DND-41 (cell line): ENCODE data around the gene MSGN1.

ENCODE experiments used
- ATAC-seq: fragments of 200-7000 bp; cut with Tn5 transposase; 3 replicates; pipeline ENCODE4 v1.9.1; 2021; ENCODE audit warnings: low read depth; ENCODE audit not compliant: insufficient read depth
- DNase-seq: peaks from one replicate; pipeline ENCODE4 v3.0.0-alpha.2; 2020
- H2AFZ ChIP-seq: 2 replicates; pipeline ENCODE4 v1.6.0; 2012; ENCODE audit warnings: low read depth, low read length
- H3K27ac ChIP-seq: 2 replicates; pipeline ENCODE4 v1.5.1; 2012; ENCODE audit warnings: low read length, inconsistent platforms
- H3K27me3 ChIP-seq: fragments of 200-600 bp; sonication (generic); 2 replicates; pipeline ENCODE4 v1.6.0; 2012; ENCODE audit warnings: low read length, mild to moderate bottlenecking, inconsistent platforms; ENCODE audit not compliant: insufficient read depth, poor library complexity
- H3K36me3 ChIP-seq: 2 replicates; pipeline ENCODE4 v1.5.1; 2012; ENCODE audit warnings: low read length, inconsistent platforms; ENCODE audit not compliant: insufficient read depth
- H3K4me1 ChIP-seq: 2 replicates; pipeline ENCODE4 v1.5.1; 2012; ENCODE audit warnings: mild to moderate bottlenecking, low read length; ENCODE audit not compliant: insufficient read depth
- H3K4me2 ChIP-seq: 2 replicates; pipeline ENCODE4 v1.6.0; 2012; ENCODE audit warnings: mild to moderate bottlenecking, moderate library complexity, low read length, inconsistent platforms; ENCODE audit not compliant: insufficient read depth
- H3K4me3 ChIP-seq, 2 experiments: fragments of 200-600 bp in 1 of 2; shearing (Covaris generic) in 1 of 2; 2 replicates each; pipeline ENCODE4 v1.5.1; 2012 to 2016; ENCODE audit warnings: inconsistent platforms in 2 of 2, low read length in 2 of 2, mild to moderate bottlenecking in 2 of 2, low read depth in 1 of 2, moderate library complexity in 1 of 2
- H3K79me2 ChIP-seq: 2 replicates; pipeline ENCODE4 v1.6.0; 2012; ENCODE audit warnings: low read length, inconsistent platforms; ENCODE audit not compliant: insufficient read depth
- H3K9ac ChIP-seq: 2 replicates; pipeline ENCODE4 v1.6.0; 2012; ENCODE audit warnings: low read depth, mild to moderate bottlenecking, inconsistent platforms, low read length, moderate library complexity
- H3K9me3 ChIP-seq: 2 replicates; pipeline ENCODE4 v1.5.1; 2012; ENCODE audit warnings: low read length, moderate library complexity, mild to moderate bottlenecking, inconsistent platforms; ENCODE audit not compliant: insufficient read depth, severe bottlenecking
- H4K20me1 ChIP-seq: 2 replicates; pipeline ENCODE4 v1.6.0; 2012; ENCODE audit warnings: low read length; ENCODE audit not compliant: insufficient read depth
- EZH2 ChIP-seq: IDR thresholded peaks from 3 replicates; pipeline ENCODE4 v1.6.1; 2012; ENCODE audit warnings: borderline replicate concordance, low read depth, mild to moderate bottlenecking, moderate library complexity, low read length, inconsistent platforms; ENCODE audit not compliant: severe bottlenecking
- TF ChIP-seq, protein P1 (sequence below): IDR thresholded peaks from 2 replicates; pipeline ENCODE4 v1.5.1; 2012; ENCODE audit warnings: borderline replicate concordance, low read length, moderate library complexity, mild to moderate bottlenecking; ENCODE audit not compliant: poor library complexity, severe bottlenecking; ENCODE audit errors: extremely low read depth

Gene MSGN1

DNA sequence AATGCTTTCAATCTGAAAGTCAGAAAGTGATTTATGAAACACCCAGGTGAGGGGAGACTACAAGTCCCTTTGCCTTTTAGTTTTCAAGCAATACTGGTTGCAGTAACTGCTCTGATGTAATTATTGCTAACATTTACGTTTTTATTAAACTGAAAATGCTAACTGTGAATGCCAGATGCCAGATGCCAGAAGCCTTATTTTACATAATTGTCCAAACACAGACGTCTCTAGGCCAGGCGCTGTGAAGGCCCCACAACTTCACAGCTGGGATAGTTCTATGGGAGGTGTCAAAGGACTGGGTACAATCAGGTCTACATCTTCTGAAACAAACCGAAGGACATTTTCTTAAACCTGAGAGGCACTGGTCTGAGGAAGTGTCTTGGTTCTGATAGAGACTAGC lies 27.5 kb upstream of the MSGN1 start:
- ATAC-seq, result no peak
- TF ChIP-seq, protein P1, sequence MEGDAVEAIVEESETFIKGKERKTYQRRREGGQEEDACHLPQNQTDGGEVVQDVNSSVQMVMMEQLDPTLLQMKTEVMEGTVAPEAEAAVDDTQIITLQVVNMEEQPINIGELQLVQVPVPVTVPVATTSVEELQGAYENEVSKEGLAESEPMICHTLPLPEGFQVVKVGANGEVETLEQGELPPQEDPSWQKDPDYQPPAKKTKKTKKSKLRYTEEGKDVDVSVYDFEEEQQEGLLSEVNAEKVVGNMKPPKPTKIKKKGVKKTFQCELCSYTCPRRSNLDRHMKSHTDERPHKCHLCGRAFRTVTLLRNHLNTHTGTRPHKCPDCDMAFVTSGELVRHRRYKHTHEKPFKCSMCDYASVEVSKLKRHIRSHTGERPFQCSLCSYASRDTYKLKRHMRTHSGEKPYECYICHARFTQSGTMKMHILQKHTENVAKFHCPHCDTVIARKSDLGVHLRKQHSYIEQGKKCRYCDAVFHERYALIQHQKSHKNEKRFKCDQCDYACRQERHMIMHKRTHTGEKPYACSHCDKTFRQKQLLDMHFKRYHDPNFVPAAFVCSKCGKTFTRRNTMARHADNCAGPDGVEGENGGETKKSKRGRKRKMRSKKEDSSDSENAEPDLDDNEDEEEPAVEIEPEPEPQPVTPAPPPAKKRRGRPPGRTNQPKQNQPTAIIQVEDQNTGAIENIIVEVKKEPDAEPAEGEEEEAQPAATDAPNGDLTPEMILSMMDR, result no peak
- no peak for TF ChIP-seq EZH2

DNA sequence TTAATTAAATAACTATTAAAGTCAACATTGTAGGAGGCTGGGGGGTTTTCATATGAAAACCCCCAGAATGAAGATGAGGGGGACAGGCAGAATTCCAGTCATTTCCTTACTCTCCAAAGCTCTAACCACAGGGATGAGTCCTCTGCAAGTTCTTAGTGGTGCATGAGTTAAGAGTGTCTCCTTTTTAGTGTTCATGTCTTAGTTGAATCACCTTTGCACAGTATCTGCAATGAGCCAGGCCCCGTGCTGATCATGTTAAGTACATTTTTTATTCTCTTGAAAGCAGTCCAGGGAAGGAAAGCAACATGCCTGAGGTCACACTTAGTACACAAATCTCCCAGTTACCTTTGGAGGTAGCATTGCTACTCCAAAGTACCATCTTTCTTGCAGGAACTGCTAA lies 25.7 kb upstream of the MSGN1 start:
- Histone ChIP-seq H3K9ac (no peak overlapping the region), H3K36me3 (no peaks in the 10 kb centered on the region), H3K4me3 (no peak overlapping the region), H3K27ac (no peak overlapping the region), H3K4me2 (no peak overlapping the region), H3K9me3 (no peaks in the 10 kb centered on the region), H3K4me1 (no peaks in the 10 kb centered on the region), H2AFZ (no peak overlapping the region), H3K79me2 (no peaks in the 10 kb centered on the region), H4K20me1 (0 out of 2 replicates have a peak, but pooled peaks cover 3% of the 10 kb centered on the region), H3K27me3 (peaks cover 9% of the 10 kb centered on the region)
- DNase-seq (no peak), ATAC-seq (no peak)
- no peak for TF ChIP-seq EZH2
- TF ChIP-seq, protein P1, result no peak

More for the DNA sequence above, 27.5 kb upstream of the MSGN1 start:
- no peaks in the 10 kb centered on the region for H3K36me3 ChIP-seq
- H2AFZ ChIP-seq, result no peak overlapping the region
- no peak overlapping the region for H3K4me2 ChIP-seq
- H4K20me1 ChIP-seq, result 0 out of 2 replicates have a peak, but pooled peaks cover 3% of the 10 kb centered on the region
- no peak overlapping the region for H3K9ac ChIP-seq
- no peaks in the 10 kb centered on the region for H3K4me1 ChIP-seq
- H3K4me3 ChIP-seq, result no peak overlapping the region
- DNase-seq, result no peak
- no peaks in the 10 kb centered on the region for H3K79me2 ChIP-seq
- H3K9me3 ChIP-seq, result no peaks in the 10 kb centered on the region
- no peak overlapping the region for H3K27ac ChIP-seq
- H3K27me3 ChIP-seq, result peaks cover 5% of the 10 kb centered on the region

DNA sequence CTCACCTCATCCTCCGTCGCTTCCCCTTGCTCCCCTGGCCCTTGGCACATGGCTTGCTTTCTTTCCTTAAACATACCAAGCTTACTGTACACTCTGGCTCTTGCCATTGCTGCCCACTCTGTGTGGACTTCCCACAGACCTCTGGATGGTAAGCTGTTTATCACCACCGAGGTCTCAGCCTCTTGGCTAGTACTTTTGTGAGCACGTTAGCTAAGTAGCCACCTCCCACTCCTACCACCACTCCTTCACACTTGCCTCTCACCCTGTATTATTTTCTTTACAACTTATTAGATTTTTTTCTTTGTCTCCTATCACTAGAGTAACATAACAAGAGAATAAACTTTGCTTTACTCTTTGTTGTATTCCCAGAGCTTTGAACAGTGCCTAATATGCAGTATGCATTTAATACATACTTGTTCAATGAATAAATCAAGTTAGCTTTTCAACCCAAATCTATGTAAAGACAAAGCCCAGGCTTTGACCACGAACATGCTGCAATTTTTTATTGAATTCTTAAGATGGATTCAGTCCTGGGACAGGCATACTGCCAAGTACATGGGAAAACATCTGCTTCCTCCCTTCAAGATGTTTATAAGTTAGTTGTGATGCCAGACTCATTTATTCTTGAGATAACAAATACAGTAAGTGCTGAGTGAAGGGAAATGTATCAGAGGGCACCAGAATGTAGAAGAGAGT lies 25.0 kb upstream of the MSGN1 start:
- TF ChIP-seq, protein P1, result no peak
- TF ChIP-seq EZH2, result no peak
- DNase-seq (no peak), ATAC-seq (no peak)
- no peak overlapping the region for H3K4me3 ChIP-seq
- H3K27ac ChIP-seq, result no peak overlapping the region
- H4K20me1 ChIP-seq, result 0 out of 2 replicates have a peak, but pooled peaks cover 3% of the 10 kb centered on the region
- peaks cover 13% of the 10 kb centered on the region for H3K27me3 ChIP-seq
- no peak overlapping the region for H3K4me2 ChIP-seq
- H3K4me1 ChIP-seq, result no peaks in the 10 kb centered on the region
- no peak overlapping the region for H3K9ac ChIP-seq
- H3K79me2 ChIP-seq, result no peaks in the 10 kb centered on the region
- no peaks in the 10 kb centered on the region for H3K9me3 ChIP-seq
- H3K36me3 ChIP-seq, result no peaks in the 10 kb centered on the region
- no peak overlapping the region for H2AFZ ChIP-seq
